DMS53 treated with DMSO at 0.1 percent for 48 hours (cell line): ENCODE results near the gene KCNQ1.

Source experiments
- DNase-seq: peaks from one replicate; lab custom pipeline; 2025; ENCODE audit not compliant: unreplicated experiment; lab: John Stamatoyannopoulos, UW

KCNQ1 gene

DNA sequence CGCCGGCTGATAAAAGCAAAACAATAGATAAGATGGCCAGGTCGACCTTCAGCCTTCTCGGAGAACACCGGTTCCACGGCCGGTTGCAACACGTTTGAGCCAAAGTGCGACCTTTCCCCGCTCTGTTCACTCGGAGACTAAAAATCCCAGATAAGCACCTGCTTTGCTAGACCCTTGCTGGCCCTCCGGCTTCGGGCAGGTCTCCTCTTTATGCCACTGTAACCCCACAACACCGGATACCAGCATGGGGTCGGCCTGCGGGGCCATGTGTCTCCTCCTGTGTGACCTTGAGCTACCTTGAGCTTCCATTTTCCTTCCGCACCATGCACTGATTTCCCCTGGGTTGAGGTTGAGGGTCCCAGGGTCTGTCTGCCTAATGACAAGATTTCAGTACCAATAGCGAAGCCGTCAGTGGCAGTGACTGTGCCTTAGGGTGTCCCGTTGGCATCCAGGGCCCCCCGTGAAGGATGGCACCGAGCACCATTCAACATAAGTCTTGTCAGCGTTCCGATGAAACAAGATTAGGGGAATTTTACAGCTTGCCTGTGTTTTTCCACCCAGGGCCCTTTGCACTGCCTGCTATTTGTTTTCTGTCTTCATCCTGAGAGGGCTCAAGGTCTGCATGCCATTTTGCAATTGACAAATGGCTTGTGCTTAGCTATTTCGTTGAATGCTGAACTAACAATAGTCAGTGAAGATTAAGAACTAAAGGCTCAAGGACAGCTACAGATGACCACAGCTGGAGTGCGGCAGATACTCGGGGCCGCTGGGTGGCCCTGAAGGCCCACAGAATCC, 118.6 kb downstream of the KCNQ1 start:
- DNase-seq: no peak

DNA sequence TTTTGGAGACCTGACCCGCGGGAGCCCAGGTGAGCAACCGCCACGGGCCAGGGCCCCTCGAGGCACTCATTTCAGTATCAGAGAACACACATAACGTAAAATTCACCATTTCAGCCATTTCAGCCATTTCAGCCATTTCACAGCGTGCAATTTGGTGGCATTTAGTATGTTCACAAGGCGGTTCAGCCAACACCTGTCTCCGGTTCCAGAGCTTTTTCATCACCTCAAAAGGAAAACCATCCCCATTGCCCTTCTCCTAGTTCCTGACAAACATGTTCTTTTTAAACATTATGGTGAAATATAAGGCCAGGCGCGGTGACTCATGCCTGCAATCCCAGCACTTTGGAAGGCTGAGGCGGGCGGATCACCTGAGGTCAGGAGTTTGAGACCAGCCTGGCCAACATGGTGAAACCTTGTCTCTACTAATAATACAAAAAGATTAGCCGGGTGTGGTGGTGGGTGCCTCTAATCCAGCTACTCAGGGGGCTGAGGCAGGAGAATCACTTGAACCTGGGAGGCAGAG, 119.3 kb downstream of the KCNQ1 start:
- no peak for DNase-seq

GRCh38 chr11:2564588-2565425, 120.0 kb downstream of the KCNQ1 start:
- DNase-seq: no peak

DNA sequence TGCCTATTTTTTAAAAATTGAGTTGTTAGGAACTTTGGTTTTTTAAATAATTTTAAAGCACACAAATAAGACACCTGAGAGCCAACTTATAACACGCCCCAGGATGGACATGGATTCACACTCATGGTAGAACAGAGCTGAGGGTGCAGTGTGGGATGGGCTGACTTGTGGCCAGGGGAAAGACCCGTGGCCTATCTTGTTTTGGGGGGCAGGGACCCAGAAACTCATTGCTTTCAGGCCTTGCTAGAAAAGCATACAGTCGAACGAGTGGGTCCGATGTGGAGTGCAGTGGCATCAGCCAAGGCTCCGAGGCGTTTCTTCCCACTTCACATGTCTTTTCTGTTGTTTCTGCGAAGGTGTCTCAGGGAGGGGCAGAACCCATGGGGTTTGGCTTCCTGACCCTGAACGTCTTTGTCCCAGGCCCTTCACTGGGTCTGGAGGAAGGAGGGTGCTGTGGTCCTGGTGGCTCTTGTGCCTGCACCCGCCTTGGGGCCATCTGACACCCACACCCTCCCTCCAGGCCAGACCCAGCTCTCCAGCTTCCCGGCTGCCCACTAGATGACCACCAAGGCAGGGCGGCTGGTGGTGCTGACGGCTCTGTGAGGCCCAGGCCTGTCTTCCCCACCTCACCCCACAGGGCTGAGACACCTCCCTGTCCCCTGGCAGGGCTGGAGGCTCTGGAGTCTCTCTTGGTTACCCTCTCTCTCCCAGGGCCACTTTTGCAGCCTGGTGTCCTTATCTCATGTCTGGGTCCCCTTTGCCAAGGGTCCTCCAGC, 120.8 kb downstream of the KCNQ1 start:
- no peak for DNase-seq

DNA sequence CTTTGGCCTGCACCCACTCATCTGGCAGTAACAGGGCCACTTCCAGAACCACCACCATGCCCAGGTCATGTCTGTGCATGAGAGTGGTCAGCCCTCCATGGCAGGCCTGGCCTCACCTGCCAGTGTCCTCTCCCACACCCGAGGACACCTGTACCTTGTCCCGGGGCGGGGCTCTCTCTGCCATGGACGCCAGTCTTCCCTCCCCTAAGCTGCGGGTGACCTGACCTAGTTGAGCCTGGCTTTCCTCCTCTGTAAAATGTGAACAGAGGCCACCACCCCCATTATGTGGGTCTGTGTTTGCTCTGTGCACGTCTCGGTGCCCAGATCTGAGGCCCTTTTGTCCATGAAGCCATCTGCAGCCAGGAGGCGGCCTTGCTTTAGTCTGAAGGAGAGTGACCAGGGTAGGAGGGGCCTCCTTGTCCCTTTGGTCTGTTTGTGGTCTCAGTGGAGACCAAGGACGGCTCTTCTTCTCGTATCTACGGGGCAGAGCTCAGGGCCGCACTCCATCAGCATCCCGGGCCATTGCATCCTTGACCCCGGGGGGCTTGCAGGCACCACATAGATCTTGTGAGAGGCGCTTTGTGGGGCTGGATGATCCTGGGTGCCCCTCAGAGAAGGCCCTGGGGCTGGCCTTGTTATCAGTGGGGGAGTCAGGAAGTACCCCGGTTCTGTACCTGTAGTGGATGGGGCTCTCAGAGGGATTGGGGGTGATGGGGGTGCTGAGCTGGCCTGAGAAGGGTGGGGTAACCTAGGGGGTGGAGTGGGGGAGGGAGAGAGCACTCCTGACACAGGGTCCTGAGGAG, 121.6 kb downstream of the KCNQ1 start:
- no peak for DNase-seq

GRCh38 chr11:2567026-2567671, 122.3 kb downstream of the KCNQ1 start:
- DNase-seq: no peak

DNA sequence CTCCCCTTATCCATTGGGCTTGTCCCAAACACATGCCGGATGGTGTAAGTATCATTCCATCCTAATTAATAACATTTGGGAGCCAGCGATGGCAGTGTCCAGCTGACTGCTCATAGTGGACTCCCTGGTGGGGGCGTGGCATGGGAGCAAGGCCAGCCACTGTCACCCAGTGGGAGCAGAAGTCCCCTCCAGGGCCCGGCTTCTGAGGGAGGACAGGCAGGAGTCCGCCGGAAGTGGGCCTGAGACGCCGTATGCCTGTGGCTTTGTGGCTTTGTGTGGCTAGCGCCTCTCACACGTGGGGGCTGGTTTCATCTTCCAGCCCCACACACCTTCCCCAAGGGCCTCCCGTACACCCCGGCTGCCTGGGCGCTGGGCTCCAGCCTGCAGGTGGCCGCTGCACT, 124.5 kb downstream of the KCNQ1 start:
- DNase-seq: no peak

- DNase-seq: no peak
These were observed 125.0 kb downstream of the KCNQ1 start for GRCh38 chr11:2569731-2570210.

DNA sequence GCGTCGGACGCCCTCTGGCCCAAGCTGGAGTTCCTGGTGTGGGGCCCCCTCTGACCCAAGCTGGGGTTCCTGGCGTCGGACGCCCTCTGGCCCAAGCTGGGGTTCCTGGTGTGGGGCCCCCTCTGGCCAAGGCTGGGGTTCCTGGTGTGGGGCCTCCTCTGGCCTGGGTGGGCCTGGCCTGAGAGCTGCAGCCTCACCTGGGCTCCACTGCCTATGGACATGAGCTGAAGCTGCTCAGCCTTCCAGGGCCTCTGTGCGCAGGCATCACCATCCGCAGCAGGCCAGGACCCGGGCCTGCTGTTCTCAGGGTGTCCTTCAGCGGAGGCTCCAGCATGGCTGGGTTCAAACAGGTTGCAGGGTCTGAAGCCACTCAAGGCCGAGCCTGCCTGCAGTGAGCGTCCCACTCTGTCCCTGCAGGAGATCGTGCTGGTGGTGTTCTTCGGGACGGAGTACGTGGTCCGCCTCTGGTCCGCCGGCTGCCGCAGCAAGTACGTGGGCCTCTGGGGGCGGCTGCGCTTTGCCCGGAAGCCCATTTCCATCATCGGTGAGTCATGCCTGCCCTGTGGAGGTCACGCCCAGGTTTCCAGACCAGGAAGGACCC, 125.5 kb downstream of the KCNQ1 start:
- no peak for DNase-seq

DNA sequence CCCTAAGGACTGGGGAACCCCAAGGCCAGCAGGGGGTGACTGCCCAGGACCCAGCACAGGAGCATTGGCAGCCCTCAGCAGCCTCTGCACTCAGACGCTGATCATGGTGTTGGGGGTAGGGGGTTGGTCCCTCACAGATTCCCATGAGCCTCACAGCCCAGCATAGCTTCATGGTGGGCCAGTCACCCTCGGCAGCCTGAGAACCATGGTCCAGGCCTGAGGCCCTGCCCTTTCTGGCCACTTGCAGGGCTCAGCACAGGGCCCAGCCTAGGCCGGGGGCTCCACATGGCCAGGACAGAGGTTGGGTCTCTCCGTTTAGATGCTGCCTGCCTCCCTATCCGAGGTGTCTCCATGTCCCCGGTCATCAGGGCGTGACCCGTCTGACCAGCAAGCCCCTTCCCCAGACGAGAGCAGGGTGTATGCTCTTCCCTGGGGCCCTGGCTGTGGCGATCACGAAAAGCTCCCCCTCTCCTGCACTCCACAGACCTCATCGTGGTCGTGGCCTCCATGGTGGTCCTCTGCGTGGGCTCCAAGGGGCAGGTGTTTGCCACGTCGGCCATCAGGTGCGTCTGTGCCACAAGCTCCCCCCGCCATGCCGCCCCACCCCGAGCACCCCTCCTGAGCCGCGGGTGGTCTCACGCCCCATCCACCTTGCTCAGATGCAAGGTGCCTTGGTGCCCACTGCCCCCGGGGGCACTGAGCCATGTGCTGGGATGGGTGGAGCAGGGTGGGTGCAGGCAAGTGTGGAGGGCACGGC, 126.2 kb downstream of the KCNQ1 start:
- no peak for DNase-seq

DNA sequence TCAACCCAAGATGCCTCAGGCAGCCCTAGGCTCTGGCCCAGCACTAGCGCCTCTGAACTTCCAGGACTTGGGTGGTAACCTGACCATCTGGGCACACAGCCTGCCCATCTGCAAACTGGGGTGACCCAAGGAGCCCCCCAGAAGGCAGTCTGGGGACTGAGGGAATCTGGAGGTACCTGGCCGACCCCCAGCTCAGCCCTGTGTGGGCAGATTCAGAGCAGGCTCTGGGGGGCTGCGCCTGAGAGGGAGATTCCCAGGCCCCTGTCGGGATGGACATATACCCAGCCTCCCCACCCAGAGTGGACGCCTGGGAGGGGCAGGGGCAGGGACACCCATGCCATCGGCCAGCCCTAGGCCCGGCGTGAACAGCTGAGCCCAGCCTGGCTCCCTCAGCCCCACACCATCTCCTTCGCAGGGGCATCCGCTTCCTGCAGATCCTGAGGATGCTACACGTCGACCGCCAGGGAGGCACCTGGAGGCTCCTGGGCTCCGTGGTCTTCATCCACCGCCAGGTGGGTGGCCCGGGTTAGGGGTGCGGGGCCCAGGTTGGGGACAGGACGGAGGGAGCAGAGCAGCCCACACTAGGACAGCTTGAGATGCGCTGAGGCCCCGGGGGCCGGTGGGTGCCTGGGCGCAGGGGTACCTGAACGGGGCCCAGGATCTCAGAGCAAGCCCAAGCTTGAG, 126.9 kb downstream of the KCNQ1 start:
- DNase-seq: no peak

- no peak for DNase-seq
These were observed 127.9 kb downstream of the KCNQ1 start for GRCh38 chr11:2572491-2573239.

DNA sequence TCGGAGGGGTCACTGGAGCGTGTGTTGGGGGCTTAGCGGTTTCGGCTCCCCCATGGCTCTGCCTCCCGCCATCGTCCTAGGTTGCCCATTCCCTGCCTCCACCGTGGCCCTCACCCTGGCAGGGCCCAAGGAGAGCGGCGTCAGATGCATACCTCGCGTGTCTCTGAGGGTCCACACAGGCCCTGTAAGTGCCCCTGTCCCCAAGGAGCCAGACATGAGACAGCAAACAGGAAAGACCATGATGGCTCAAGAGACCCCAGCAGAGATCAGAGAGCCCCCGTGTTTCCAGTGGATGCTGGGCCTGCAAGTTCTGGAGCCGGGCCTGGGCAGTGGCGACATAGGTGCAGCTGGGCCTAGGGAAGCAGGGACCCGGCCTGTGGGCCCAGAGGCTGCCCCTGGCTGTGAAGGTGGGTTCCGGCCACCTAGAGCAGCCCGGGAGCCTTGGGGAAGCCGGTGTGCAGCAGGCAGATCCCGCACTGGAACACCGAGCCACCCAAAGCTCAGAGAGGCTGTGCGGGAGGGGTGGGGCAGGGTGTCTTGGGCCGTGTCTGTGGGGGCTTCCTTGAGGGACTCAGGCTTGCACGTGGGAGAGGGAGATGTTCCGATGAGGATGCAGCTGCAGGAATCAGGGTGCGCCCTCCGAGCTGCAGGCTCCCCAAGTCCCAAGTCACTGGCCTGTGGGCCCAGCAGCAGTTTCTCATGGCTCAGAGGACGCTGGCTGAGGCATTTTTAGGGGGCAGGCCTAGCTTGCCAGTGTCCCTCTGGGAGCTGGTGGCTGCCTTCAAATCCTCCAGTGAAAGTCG, 128.6 kb downstream of the KCNQ1 start:
- DNase-seq: no peak

DNA sequence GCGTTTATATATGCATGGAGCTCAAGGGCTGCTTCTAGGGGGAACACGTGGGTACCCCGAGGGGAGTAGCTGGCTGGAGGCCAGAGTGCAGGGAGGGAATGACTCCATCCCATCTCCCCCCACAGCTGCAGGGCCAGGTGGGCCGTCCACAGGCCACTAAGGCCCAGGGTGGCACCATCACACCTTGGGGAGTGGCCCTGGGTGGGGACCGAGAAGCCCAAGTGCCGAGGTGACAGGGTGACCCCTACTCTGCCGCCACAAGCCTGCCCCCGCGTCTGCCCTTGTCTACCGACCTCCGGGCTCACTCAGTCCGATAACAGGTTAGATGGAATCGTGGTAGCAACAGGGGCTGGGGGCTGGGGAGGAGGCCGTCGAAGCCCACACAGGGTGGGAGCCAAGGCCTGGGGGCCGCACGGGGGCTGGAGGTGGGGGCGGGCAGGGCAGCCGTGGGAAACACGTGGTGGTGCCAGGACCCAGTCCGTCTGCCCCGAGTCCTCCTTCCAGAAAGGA, 129.3 kb downstream of the KCNQ1 start:
- DNase-seq: no peak

- DNase-seq: no peak
These were observed 130.0 kb downstream of the KCNQ1 start for GRCh38 chr11:2574553-2575535.
